T-cell (primary cell): Measurements from ENCODE around the gene PINLYP. TPM values are rescaled to one million over a fixed set of nuclear protein-coding genes. Genes with fewer than 3 reads are reported as not detected.

Experiments used
- total RNA-seq, 35 experiments: library from RNA in 6 of 35; stranded (reverse) in 6 of 35; fragments of 120-200 nt in 1 of 35; gene quantifications; one replicate each; pipeline versions ENCODE4 v1.2.1 to v1.2.4 and lab custom pipeline; 2013 to 2026

Gene PINLYP
- total RNA-seq, 5 donors from 2014 or later (not counting 1 experiment from before 2014, with no cell fraction given), result 0.28 to 2.5 (median 1.5) TPM

Other genes with a start within 250 kb of the PINLYP start
- gene CD177, start 222.1 kb upstream of the PINLYP start, total RNA-seq, result not detected
- not detected for gene TEX101, start 160.9 kb upstream of the PINLYP start, total RNA-seq
- gene LYPD3, start 110.2 kb upstream of the PINLYP start, total RNA-seq, result 10 to 100 TPM in 2 of 5 donors, 1 to 10 TPM in 3; 2.8 to 24.0 (median 4.6) TPM
- gene PHLDB3, start 71.1 kb upstream of the PINLYP start, total RNA-seq, result 10 to 100 TPM; 39.4 to 61.0 (median 53.9) TPM
- gene ETHE1, start 48.6 kb upstream of the PINLYP start, total RNA-seq, result 10 to 100 TPM; 19.1 to 39.4 (median 34.7) TPM
- 10 to 100 TPM in 1 of 5 donors, 1 to 10 TPM in 4; 3.4 to 12.7 (median 6.2) TPM for gene ZNF575, start 42.6 kb upstream of the PINLYP start, total RNA-seq
- gene XRCC1, start 274 bp upstream of the PINLYP start, total RNA-seq, result 10 to 100 TPM; 31.7 to 37.8 (median 35.4) TPM
- 10 to 100 TPM; 17.5 to 30.2 (median 19.9) TPM for gene IRGQ, start 20.3 kb downstream of the PINLYP start, total RNA-seq
- gene ZNF576, start 20.8 kb downstream of the PINLYP start, total RNA-seq, result 10 to 100 TPM in 3 of 5 donors, 1 to 10 TPM in 2; 5.4 to 19.6 (median 16.9) TPM
- gene SRRM5, start 36.3 kb downstream of the PINLYP start, total RNA-seq, result 1 to 10 TPM in 4 of 5 donors, under 1 TPM in 1; 0.55 to 1.6 (median 1.2) TPM
- gene ZNF428, start 43.8 kb downstream of the PINLYP start, total RNA-seq, result 10 to 100 TPM; 28.9 to 35.2 (median 34.5) TPM
- gene CADM4, start 64.0 kb downstream of the PINLYP start, total RNA-seq, result under 1 TPM; 0.16 to 0.61 (median 0.45) TPM
- 1 to 10 TPM; 3.0 to 7.7 (median 4.2) TPM for gene PLAUR, start 94.4 kb downstream of the PINLYP start, total RNA-seq
- not detected for gene IRGC, start 140.3 kb downstream of the PINLYP start, total RNA-seq
- gene SMG9, start 179.2 kb downstream of the PINLYP start, total RNA-seq, result 10 to 100 TPM; 50.3 to 64.3 (median 56.8) TPM
- 10 to 100 TPM; 21.9 to 90.1 (median 37.6) TPM for gene KCNN4, start 205.2 kb downstream of the PINLYP start, total RNA-seq
- gene LYPD5, start 226.6 kb downstream of the PINLYP start, total RNA-seq, result under 1 TPM in 4 of 5 donors, not detected in 1; 0.20 to 0.70 (median 0.58) TPM